Measurements from ENCODE around the gene DOCK2.

The DOCK2 gene

DNA sequence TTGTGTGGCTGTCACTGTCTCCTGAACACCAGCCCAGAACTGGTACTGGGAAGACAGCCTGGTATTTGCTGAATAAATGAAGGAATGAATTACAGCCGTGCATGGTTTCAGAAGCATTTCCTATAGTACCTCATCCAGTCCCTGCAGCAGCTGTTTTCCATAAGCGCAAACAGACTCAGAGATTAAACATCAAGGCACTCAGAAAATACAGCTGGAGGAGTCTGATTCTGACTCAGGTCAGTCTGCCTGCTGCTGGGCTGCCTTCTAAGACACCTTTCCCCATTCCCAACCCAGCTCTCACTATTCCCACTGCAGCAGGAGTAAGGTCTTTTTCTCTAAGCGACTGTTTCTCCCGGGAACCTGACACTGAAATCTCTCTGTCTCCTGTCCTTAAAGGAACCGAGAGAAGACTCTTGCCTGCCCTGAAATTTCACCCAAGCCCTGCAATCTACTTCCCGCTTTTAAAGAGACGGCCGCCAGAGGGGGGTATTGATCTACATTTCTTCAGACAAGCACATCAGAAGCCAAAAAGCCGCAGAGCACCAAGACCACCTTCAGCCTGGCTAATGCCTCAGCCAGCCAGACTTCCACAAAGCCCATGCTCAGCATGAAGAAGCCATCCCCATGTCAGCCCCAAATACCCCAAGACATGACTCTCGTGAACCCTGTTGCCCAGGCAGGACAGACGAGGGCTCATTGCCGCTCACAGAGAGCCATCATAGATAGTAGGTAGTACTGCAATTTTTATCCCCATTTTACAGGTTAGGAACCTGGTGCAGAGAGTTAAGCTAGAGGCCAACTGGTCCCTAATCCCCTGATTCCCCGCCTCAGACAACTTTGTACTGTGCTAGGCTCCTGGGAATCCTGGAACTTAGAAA, 463.2 kb downstream of the DOCK2 start:
- DNase-seq (peak; percentile 71), ATAC-seq (peak; percentile 36)

- DNase-seq: no peak
- no peak for ATAC-seq
Measured at GRCh38 chr5:170103447-170103846, 466.4 kb downstream of the DOCK2 start.

- ATAC-seq (no peak), DNase-seq (no peak)
Measured at GRCh38 chr5:170104299-170104698, 467.2 kb downstream of the DOCK2 start.

GRCh38 chr5:170104710-170105109, 467.6 kb downstream of the DOCK2 start:
- ATAC-seq (no peak), DNase-seq (no peak)

DNA sequence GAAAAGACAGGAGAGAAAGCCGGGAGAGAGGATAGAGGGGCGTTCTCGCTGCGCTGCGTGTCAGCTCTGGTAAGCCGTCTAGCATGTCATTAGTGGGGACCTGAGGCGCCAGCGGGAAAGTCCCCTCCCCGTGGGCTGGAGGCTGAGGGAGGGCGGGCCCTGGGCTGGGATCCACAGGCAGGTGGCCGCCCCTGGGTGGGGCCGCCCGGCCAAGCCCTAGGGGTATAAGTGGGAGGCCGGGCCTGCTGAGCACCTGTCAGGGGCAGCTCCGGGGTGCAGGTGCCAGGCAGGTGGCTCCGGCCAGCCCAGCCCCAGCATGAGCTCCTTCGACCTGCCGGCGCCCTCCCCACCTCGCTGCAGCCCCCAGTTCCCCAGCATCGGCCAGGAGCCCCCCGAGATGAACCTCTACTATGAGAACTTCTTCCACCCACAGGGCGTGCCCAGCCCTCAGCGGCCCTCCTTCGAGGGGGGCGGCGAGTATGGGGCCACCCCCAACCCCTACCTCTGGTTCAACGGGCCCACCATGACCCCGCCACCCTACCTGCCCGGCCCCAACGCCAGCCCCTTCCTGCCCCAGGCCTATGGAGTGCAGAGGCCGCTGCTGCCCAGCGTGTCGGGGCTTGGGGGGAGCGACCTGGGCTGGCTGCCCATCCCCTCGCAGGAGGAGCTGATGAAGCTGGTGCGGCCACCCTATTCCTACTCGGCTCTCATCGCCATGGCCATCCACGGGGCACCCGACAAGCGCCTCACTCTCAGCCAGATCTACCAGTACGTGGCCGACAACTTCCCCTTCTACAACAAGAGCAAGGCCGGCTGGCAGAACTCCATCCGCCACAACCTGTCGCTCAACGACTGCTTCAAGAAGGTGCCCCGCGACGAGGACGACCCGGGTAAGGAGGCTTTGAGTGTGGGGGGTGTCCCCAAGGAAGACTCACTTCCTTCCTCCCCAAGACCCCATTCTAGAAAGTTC, 468.9 kb downstream of the DOCK2 start, which contains the start of gene FOXI1:
FOXI1 (plus strand) TSS at position 256 of the 970 bp plus-strand sequence; CDS start at position 317, 61 bp downstream.
- ATAC-seq (peak; percentile 26), DNase-seq (no peak)

- DNase-seq (no peak), ATAC-seq (no peak)
Measured at GRCh38 chr5:170107674-170108073, 470.6 kb downstream of the DOCK2 start.

- ATAC-seq: no peak
Measured at GRCh38 chr5:170108266-170108785, 471.3 kb downstream of the DOCK2 start.

GRCh38 chr5:170109059-170110031, 472.3 kb downstream of the DOCK2 start:
- DNase-seq (no peak), ATAC-seq (no peak)

More at GRCh38 chr5:170108266-170108785, 471.3 kb downstream of the DOCK2 start:
- DNase-seq: no peak

GRCh38 chr5:170110403-170111087, 473.5 kb downstream of the DOCK2 start:
- no peak for ATAC-seq
- DNase-seq: no peak

- ATAC-seq (no peak), DNase-seq (no peak)
Measured at GRCh38 chr5:170111088-170111785, 474.2 kb downstream of the DOCK2 start.

DNA sequence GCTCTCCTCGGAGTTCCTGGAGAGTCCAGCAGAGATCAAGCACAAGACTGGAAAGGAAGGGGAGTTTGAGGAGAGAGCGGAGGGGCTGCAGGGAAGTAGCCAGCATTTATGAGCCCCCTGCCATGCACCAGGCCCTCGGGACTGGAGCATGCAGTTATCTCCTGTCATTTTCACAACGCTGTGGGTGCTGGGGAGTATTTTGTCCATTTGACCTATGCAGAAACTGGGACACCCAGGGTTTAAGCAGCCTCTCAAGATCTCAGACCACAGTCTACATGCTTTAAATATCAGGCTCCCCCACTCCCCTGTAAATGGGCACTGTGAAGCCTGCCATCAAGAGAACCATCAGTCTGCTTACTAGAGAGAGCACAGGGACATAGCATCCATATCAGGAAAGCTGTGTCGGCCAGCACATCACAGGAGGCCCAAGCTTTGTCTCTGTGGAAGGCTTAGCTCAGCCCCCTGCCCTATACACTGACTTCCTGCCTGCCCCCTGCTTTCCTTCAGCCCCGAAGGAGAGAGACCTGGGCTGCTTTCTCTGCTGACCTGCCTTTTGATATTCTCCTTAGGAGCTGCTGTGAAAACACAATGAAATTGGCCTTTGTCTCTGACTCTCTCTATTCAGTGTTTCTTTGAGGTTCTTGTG, 475.9 kb downstream of the DOCK2 start:
- no peak for ATAC-seq

GRCh38 chr5:170113522-170113900, 476.4 kb downstream of the DOCK2 start:
- DNase-seq: no peak
- ATAC-seq: no peak

More for the DNA sequence above, 475.9 kb downstream of the DOCK2 start:
- no peak for DNase-seq

GRCh38 chr5:170114271-170114670, 477.2 kb downstream of the DOCK2 start:
- ATAC-seq: no peak
- no peak for DNase-seq

DNA sequence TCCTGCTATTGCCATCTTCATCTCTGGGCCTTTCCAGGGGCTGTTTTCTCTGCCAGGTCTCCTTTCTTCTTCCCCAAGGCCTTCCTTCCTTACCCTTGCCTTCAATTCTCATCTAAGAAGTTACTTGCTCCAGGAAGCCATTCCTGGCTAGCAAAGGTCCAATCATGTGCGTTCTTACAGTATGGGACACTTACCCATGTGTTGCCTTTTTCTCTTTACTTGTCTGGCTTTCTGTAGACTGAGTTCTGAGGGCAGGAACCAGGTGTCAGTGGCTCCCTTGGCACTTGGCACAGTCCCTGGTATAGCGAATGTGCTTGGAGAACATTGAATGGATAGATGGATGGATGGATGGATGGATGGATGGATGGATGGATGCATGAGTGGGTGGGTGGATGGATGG, 478.9 kb downstream of the DOCK2 start:
- DNase-seq (no peak), ATAC-seq (no peak)

DNA sequence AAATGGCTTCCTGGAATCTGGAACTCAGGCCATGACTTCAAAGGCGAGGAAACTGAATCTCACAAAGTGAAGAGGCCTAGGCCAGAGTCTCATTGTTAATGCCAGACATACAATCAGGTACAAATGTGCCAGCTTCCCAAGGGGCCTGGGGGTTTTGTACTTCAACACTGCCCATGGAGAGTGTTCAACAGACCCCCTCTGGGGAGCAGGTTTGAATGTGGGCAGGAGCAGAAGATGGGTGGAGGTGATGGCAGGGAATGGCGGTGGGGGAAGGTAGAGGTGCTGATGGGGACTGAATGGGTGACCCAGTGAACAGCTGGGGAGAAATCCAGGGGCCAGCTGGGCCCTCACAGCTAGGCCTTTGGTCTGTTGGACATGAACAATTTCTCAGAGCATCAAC, 480.7 kb downstream of the DOCK2 start:
- no peak for ATAC-seq
- DNase-seq: no peak

- ATAC-seq: no peak
- no peak for DNase-seq
Measured at GRCh38 chr5:170120576-170120975, 483.5 kb downstream of the DOCK2 start.

GRCh38 chr5:170121321-170121720, 484.2 kb downstream of the DOCK2 start:
- no peak for ATAC-seq
- no peak for DNase-seq

DNA sequence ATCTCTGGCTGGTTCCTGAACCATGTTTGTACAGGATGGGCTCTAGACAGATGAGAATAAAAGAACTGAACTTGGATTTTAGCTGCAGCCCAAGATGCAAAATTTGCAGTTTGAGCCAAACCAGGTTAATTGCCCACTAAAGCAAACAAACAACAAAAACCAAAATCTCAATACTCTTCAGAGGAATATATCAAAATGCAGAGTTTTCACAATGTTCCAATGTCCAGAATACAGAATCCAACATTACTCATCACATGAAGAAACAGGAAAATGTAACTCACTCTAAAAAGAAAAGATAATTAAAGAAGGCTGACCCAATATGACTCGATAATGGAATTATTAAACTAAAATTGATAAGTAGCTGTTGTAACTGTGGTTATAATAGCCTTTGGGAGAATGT, 489.0 kb downstream of the DOCK2 start:
- ATAC-seq (no peak), DNase-seq (no peak)

GRCh38 chr5:170126626-170127025, 489.6 kb downstream of the DOCK2 start:
- DNase-seq: no peak

GRCh38 chr5:170131235-170131634, 494.2 kb downstream of the DOCK2 start:
- DNase-seq (no peak), ATAC-seq (no peak)

More at GRCh38 chr5:170126626-170127025, 489.6 kb downstream of the DOCK2 start:
- no peak for ATAC-seq

Measured in stimulated activated naive CD8-positive, alpha-beta T cell treated with anti-CD3 and anti-CD28 coated beads, Interleukin-15, Interleukin-2, amounts not matched to agents 100 U/mL and 50 U/mL, for 24 hours (primary cell).